Spleen (tissue), 11 donors: ENCODE data around the gene IQGAP2. TPM values are rescaled to one million over a fixed set of nuclear protein-coding genes. Genes with fewer than 3 reads are reported as not detected.
A peak's percentile ranks its signal among the peaks of the same experiment; 100 is the strongest.

Source experiments
- DNase-seq: peaks from one replicate; pipeline ENCODE4 v3.0.0-alpha.2; 2020
- H3K27ac ChIP-seq, 8 donors: fragments of 200-600 bp; sonication (generic) in 7 of 8; 1 replicate in 4 of 8; 2 replicates in 4 of 8; pipeline versions ENCODE4 v1.5.0 to v1.8.0; 2016 to 2021; ENCODE audit warnings: inconsistent platforms in 4 of 8, mild to moderate bottlenecking in 4 of 8, moderate library complexity in 1 of 8
- H3K27me3 ChIP-seq, 7 donors: fragments of 200-600 bp; sonication (generic) in 6 of 7; replicated peaks in 1 of 7; 1 replicate in 4 of 7; 2 replicates in 3 of 7; pipeline versions ENCODE4 v1.5.0 to v1.8.0; 2016 to 2021; ENCODE audit warnings: inconsistent platforms in 3 of 7, mild to moderate bottlenecking in 1 of 7
- H3K36me3 ChIP-seq, 6 donors: fragments of 200-600 bp; sonication (generic) in 5 of 6; 1 replicate in 4 of 6; 2 replicates in 2 of 6; pipeline versions ENCODE4 v1.5.0 to v1.8.0; 2016 to 2021; ENCODE audit warnings: inconsistent platforms in 2 of 6
- H3K4me1 ChIP-seq, 6 donors: fragments of 200-600 bp; sonication (generic) in 5 of 6; 1 replicate in 3 of 6; 2 replicates in 3 of 6; pipeline versions ENCODE4 v1.5.0 to v1.8.0; 2016 to 2021; ENCODE audit warnings: inconsistent platforms in 3 of 6
- H3K4me3 ChIP-seq, 8 donors: fragments of 200-600 bp; sonication (generic) in 7 of 8; 1 replicate in 4 of 8; 2 replicates in 4 of 8; pipeline versions ENCODE4 v1.5.0 to v1.8.0; 2016 to 2021; ENCODE audit warnings: inconsistent platforms in 4 of 8, mild to moderate bottlenecking in 4 of 8, moderate library complexity in 2 of 8
- H3K9me3 ChIP-seq, 8 donors: fragments of 200-600 bp; sonication (generic) in 7 of 8; 1 replicate in 4 of 8; 2 replicates in 4 of 8; pipeline versions ENCODE4 v1.5.0 to v1.8.0; 2016 to 2021; ENCODE audit warnings: inconsistent platforms in 4 of 8
- CTCF ChIP-seq, 11 experiments: fragments of 200-600 bp in 7 of 11; fragments of 450-650 bp in 4 of 11; sonication (generic) in 4 of 11; IDR thresholded peaks in 8 of 11; conservative IDR thresholded peaks in 3 of 11; 1 replicate in 7 of 11; 2 replicates in 4 of 11; pipeline versions ENCODE4 v1.4.0 to v1.8.0; 2016 to 2021; ENCODE audit warnings: antibody characterized with exemption in 11 of 11, inconsistent platforms in 4 of 11, mild to moderate bottlenecking in 1 of 11
- POLR2A ChIP-seq, 3 donors: fragments of 450-650 bp; IDR thresholded peaks; one replicate each; pipeline ENCODE4 v1.5.1; 2017; ENCODE audit warnings: antibody characterized with exemption in 3 of 3, mild to moderate bottlenecking in 1 of 3
- POLR2AphosphoS5 ChIP-seq, 3 donors: sonication (generic); formaldehyde crosslinking; IDR thresholded peaks; one replicate each; pipeline ENCODE4 v1.5.1; 2017; ENCODE audit warnings: antibody characterized with exemption in 3 of 3
- WGBS, 5 donors: extraction: QIAGEN DNeasy Blood & Tissue Kit in 3 of 5; methylation state at CpG; one replicate each; pipeline versions ENCODE4 v1.1.5 to v1.1.7; 2013 to 2018; 5-methylcytosine and 5-hydroxymethylcytosine counted together
- intact Hi-C: fragments of 100-400 bp; cut with DNase I; formaldehyde crosslinking; loops from one replicate; pipeline ENCODE4 v1.15.0; 2023; ENCODE audit warnings: low total_unique reads
- polyA plus RNA-seq, 3 donors: library from polyadenylated mRNA; stranded (reverse); fragments of 200-250 nt; gene quantifications; one replicate each; pipeline ENCODE4 v1.2.1, GENCODE V29; 2013
- total RNA-seq, 7 donors: library from RNA; depleted of rRNA in 3 of 7; stranded (reverse); fragments of >200 nt in 3 of 7; fragmentation: NEBNext Ultra II Directional in 4 of 7; extraction: Animal tissue kit (Norgen Biotek cat#: 25700) in 4 of 7; gene quantifications; one replicate each; pipeline versions ENCODE4 v1.1.0 to v1.2.1, GENCODE V29; 2016 to 2021
- donor health status: healthy with polysubstance abuse.
- donor health status: DM: no; HTN: no; CAD: no; lungs with moderate emphysema.
- donor health status: DM: no; HTN: no; CAD: no.
- donor health status: Bipolar disorder and iron deficiency.
- donor health status: healthy.
- donor health status: DM: no; HTN: no; CAD: no.
- donor health status: DM: yes; HTN: yes; CAD: no.

IQGAP2 gene
- total and polyA plus RNA-seq, 10 donors = 9.3 to 83.6 (median 52.8) TPM

DNA sequence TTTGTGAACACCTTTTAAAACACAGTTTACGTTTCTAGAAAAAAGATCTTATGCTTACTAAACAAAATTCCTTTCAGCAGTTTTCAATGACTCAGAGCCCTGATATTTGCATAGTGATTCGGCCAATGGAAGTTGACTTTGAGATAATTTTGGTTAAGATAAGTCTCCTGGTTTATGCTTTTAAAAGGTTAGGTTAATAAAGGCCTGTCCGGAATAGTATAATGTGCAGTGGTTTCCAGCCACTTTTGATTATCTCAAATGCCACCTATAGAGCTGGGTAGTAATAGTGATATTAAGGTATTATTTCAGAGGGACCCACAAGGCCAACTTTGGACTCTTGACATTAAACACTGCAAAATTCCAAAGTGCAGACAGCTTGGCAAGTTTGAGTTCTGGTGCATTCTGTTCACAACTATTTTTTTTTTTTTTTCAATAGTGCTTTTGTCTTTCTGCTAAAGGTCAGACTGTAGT lies 134.0 kb downstream of the IQGAP2 start:
- Histone ChIP-seq H3K36me3 (no peaks in the 10 kb centered on the region), H3K4me1 (peaks cover 0 to 13% (median 5%) of the 10 kb centered on the region in 6 donors), H3K27ac (no peak overlapping the region), H3K4me3 (no peak overlapping the region), H3K9me3 (no peaks in the 10 kb centered on the region), H3K27me3 (no peaks in the 10 kb centered on the region)
- TF ChIP-seq CTCF (IDR thresholded peaks at IDR 0.05 in 8 of 11, conservative IDR thresholded peaks at IDR 0.05 in 3 of 11) = no peak
- no peak for TF ChIP-seq POLR2AphosphoS5 (IDR thresholded peaks at IDR 0.05)
- no peak for TF ChIP-seq POLR2A (IDR thresholded peaks at IDR 0.05)
- DNase-seq = no peak
- 90 to 96% (median 92%) methylated on average over 3 of the region's 3 CpGs for WGBS, 5 donors
- intact Hi-C loops = no loop called here

DNA sequence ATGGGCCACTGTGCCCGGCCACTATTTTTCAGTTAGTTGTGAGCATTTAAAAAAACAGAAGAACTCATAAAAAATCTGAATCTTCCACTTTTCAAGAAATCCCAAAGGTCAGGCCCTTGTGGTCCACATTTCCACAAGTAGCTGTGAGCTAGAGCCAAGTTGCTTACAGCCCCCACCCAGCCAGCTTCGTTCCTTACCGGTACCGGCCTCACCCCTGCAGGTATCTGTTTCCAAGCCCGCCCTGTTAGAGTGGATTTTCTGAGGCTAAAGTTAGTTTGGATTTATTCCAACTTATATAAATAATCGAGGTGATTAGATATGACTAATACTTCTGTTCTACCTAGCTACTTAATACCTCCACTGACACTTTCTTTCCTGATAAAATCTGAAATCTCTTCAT lies 139.2 kb downstream of the IQGAP2 start:
- Histone ChIP-seq H3K9me3 (no peaks in the 10 kb centered on the region), H3K27me3 (no peaks in the 10 kb centered on the region), H3K36me3 (no peaks in the 10 kb centered on the region), H3K27ac (peak overlapping the region in 7 of 8 donors; percentile 30 to 88 (median 74)), H3K4me1 (peaks cover 10 to 61% (median 47%) of the 10 kb centered on the region in 6 donors), H3K4me3 (no peak overlapping the region)
- DNase-seq = no peak
- TF ChIP-seq CTCF (IDR thresholded peaks at IDR 0.05 in 8 of 11, conservative IDR thresholded peaks at IDR 0.05 in 3 of 11) (no peak), POLR2A (IDR thresholded peaks at IDR 0.05) (no peak), POLR2AphosphoS5 (IDR thresholded peaks at IDR 0.05) (no peak)
- intact Hi-C loops = no loop called here
- 70 to 84% (median 71%) methylated on average over 6 of the region's 6 CpGs for WGBS, 5 donors

DNA sequence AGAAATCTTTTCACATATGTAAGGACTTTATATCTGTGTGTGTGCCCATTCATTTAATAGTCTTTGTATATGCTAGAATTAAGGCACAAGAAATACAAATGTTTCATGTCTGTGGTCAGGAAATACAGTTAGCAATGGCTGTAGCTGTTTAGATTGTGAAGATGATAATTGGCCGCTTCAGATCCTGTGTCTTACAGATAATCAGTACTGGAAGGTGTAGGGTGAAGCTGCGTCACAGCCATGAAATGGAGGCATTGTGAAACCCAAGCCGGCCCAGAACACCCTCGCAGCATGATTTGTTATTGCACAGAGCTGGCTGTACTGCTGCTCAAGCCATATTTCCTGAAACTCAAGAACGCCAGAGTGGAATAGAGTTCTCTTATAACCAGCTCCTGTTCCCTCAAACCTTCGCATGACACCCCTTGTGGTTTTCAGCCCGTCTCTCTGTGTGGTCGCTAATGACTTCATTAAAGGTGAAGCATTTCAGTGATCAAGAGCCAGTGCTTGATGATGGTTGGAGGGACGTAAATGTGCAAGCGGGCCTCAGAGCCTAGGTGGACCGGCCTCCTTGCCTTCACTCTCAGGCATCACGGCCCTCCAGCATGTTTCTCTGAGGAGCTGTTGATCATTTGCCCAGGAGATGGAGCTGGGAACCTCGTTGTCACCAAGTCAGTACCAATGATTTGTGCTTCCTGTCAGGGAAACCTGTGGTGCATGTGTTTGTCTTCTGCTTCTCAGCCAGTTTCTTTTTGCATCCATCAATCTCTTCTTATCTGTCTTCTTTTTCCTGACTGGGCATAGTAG lies 140.0 kb downstream of the IQGAP2 start:
- peak overlapping the region; percentile 30 to 88 (median 72) for H3K27ac ChIP-seq
- H3K36me3 ChIP-seq = no peaks in the 10 kb centered on the region
- H3K4me1 ChIP-seq = peaks cover 13 to 69% (median 55%) of the 10 kb centered on the region in 6 donors
- 19 to 47% (median 33%) methylated on average over 13 of the region's 13 CpGs for WGBS, 5 donors
- intact Hi-C loops = no loop called here
- no peaks in the 10 kb centered on the region for H3K9me3 ChIP-seq
- no peaks in the 10 kb centered on the region for H3K27me3 ChIP-seq
- DNase-seq = peak; percentile 85
- TF ChIP-seq POLR2A (IDR thresholded peaks at IDR 0.05) (no peak), CTCF (IDR thresholded peaks at IDR 0.05 in 8 of 11, conservative IDR thresholded peaks at IDR 0.05 in 3 of 11) (no peak), POLR2AphosphoS5 (IDR thresholded peaks at IDR 0.05) (peak in 2 of 3 donors; percentile 49 to 76)
- H3K4me3 ChIP-seq = peak overlapping the region in 2 of 8 donors; percentile 10 to 51

DNA sequence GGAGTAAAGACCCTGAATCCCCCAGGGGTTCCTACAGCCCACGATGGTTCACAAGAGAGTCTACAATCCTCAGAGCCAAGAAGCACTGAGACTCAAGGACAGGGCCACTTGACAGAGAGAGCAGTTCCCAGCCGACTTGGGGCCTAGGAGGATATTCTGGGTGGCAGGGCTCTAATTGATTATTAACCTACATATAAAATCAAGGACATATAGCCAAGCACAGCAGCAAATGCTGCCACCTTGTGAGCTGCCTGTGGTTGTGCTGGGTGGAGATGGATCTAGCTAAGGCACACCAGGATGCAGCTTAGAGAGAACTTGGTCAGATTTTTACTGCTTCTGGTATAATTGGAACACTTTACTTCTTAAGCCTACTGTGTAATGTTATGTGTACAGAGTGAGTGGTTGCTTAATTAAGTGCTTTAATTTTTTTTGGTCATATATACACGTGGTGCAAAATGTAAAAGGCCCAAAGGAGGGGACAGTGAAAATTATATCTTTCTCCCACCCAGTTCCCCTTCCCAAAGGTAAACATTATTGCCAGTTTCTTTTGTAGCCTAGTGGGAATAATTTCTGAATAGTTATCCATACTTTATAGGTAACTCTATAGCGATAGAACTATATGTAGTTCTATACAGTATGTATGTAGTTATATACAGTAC lies 141.3 kb downstream of the IQGAP2 start:
- H3K4me1 ChIP-seq = peaks cover 17 to 79% (median 61%) of the 10 kb centered on the region in 6 donors
- peak overlapping the region in 1 of 8 donors; percentile 51 for H3K4me3 ChIP-seq
- peak overlapping the region; percentile 30 to 88 (median 72) for H3K27ac ChIP-seq
- no peak for DNase-seq
- no peaks in the 10 kb centered on the region for H3K36me3 ChIP-seq
- intact Hi-C loops = no loop called here
- 35 to 50% (median 36%) methylated on average over 4 of the region's 4 CpGs for WGBS, 5 donors
- peak in 1 of 3 donors; percentile 28 for TF ChIP-seq POLR2AphosphoS5 (IDR thresholded peaks at IDR 0.05)
- TF ChIP-seq POLR2A (IDR thresholded peaks at IDR 0.05) = no peak
- peak in 9 of 11 experiments; percentile 19 to 62 (median 45) for TF ChIP-seq CTCF (IDR thresholded peaks at IDR 0.05 in 8 of 11, conservative IDR thresholded peaks at IDR 0.05 in 3 of 11)
- H3K9me3 ChIP-seq = no peaks in the 10 kb centered on the region
- no peaks in the 10 kb centered on the region for H3K27me3 ChIP-seq
